HG02852 (cell line): ENCODE measurements around the gene ANXA11.
A peak's percentile ranks its signal among the peaks of the same experiment; 100 is the strongest.
"Not testable (repeated sequence)": the region's sequence is repeated elsewhere in the genome, so short reads cannot be mapped to it uniquely, and the experiment has no call there.

Experiments used
- ATAC-seq: cut with Tn5 transposase; IDR thresholded peaks from one replicate; pipeline ENCODE4 v1.9.1; 2021; ENCODE audit warnings: mild to moderate bottlenecking, moderate library complexity; ENCODE audit not compliant: unreplicated experiment

Gene ANXA11

DNA sequence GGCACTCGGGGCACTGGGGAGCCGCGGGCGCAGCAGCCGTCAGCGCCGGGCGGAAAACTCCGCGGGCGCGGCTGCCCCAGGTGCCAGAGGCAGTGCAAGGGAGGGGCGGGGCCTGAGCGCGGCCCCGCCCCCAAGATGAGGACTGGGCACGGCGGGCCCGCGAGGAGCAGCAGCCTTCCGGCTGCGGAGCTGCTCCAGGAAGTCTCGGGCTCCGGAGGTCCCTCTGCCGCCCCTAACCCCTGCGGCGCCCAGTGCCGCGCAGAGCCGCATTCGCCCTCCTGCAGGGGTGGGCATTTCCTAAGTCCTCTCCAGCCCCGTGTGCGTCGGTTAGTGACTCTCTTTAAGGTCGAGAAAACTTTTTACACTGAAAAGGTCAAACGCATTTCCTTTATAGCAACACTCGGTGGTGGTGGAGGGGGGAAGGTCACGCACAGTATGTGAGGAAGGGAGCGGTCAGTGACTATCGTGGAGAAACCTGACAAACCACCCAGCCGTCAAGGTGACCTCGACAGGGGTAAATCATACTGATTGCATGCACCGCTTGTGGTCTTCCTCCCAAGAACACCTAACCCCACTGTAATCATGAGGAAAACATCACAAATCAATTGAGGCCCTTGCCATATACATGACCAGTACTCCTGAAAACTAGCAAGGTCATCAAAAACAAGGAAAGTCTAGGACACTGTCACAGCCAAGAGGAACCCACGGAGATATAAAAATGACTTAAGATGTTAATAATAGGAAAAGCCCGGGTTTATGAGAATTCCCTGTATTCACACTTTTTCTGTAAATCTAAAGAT, at the start of gene ANXA11:
ANXA11 (minus strand) TSS at position 61 of the 800 bp plus-strand sequence. CDS start 32,676 bp downstream, outside the sequence.
- peak; percentile 82 for ATAC-seq

DNA sequence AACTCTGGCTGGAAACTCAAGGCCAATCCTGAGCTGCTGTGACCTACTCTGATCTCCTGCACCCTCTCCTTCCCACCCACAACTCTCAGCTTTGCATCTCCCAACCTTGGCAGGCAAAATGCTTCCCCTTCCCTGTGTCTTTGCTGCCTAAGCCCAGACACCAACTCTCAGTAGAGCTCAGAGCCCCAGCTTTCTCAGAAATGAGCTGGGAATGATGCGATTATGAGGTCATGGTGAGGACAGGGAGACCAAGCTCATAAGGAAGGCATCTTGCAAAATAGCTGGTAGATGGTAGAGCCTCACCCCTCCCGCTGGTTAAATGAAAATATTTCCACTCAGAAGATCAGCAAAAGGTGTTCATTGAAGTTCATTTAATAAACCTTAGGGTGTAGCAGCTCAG, 49.4 kb upstream of the ANXA11 start:
- ATAC-seq: not testable (repeated sequence)

DNA sequence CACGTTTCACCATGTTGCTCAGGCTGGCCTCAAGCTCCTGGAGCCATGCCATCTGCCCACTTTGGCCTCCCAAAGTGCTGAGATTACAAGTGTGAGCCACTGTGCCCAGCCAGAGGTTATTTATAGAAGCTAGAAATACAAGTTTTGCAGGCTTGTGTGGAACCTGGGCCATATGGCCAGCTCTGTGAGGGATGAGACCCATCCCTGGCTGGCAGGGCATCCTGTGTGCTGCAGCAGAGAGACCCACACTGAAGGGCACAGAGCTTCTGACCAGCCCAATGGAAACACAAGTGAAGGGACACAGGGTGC, 48.6 kb upstream of the ANXA11 start:
- not testable (repeated sequence) for ATAC-seq

GRCh38 chr10:80253266-80253962, 48.1 kb upstream of the ANXA11 start:
- peak; percentile 72 for ATAC-seq

- ATAC-seq: no peak
Observed at GRCh38 chr10:80252296-80252887, 47.1 kb upstream of the ANXA11 start.

- ATAC-seq: not testable (repeated sequence)
Observed at GRCh38 chr10:80251703-80252280, 46.5 kb upstream of the ANXA11 start.

DNA sequence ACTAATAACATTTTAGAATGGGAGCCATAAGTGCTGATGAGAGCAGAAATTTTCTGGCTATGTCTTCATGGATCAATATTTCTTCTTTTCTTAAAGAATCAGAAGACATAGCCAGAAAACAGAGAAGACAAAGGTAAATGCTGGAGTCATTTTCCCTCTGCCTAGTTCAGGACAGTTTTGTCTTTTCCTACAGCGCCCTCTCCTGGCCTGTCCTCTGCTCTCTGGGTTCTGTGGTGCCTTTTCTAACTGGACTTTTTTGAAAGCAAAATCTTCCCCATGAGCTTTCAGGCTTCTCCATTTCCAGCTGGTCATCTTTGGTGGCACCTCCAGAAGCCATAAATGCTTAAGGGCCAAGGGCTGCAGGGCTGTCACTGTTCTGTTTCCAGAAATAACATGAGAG, 45.1 kb upstream of the ANXA11 start:
- ATAC-seq: not testable (repeated sequence)

DNA sequence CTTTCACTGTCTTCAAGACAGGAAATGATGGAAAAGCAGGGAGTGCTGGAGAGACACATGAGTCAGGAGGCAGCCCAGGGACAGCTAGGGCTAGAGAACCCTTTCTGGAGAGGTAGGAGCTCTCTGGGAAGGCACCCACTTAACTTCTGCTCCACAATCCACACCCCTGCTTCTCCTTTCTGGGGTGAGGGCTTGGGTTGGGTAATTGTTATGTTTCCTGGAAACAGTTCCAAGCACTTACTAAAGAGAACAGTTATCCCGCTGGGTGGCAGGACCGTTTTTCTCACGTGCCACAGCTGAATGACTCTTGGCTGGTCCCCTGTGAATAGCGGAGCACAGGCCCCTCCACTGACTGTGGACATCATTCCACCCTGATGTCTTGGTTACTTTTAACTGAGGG, 44.6 kb upstream of the ANXA11 start:
- ATAC-seq: not testable (repeated sequence)

DNA sequence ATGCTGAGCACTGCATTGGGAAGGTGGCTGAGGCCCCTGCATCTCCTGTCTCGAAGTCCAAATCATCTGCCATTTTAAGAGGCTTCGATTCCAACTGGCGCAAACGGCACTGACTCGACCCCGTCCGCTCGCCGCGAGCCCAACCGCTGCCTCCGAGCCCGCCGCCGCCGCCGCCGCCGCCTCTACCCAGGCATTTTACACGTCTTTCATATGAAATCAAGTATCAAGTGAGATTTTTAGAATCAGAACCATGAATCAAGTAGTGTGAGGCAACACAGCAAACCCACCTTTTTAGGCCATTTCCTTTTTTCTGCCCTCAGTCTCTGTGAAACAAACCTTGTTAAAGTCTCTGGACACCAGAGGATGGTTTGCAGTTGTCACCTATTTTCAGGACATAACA, 42.3 kb upstream of the ANXA11 start:
- ATAC-seq: not testable (repeated sequence)

GRCh38 chr10:80244371-80244770, 39.0 kb upstream of the ANXA11 start:
- ATAC-seq: not testable (repeated sequence)

- ATAC-seq: not testable (repeated sequence)
Observed at GRCh38 chr10:80242341-80242740, 37.0 kb upstream of the ANXA11 start.

DNA sequence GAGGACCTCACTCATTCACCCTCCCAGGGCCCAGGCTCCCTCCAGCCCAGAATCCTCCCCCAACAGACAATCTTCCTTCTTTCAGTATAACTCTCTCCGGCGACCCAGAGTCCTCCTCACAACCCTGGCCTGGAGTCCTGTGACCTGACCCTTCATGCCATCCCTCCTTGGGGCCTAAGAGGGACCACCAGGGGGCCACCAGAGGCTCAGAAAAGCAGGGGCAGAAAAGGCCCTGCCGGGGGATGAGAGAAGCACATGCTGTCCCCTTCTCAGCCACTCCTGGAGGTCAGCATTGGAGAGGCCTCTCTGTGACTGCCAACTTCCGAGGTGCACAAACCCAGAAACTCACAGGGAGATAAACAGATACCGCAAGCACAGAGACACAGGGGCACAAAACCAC, 31.1 kb upstream of the ANXA11 start:
- ATAC-seq: not testable (repeated sequence)

DNA sequence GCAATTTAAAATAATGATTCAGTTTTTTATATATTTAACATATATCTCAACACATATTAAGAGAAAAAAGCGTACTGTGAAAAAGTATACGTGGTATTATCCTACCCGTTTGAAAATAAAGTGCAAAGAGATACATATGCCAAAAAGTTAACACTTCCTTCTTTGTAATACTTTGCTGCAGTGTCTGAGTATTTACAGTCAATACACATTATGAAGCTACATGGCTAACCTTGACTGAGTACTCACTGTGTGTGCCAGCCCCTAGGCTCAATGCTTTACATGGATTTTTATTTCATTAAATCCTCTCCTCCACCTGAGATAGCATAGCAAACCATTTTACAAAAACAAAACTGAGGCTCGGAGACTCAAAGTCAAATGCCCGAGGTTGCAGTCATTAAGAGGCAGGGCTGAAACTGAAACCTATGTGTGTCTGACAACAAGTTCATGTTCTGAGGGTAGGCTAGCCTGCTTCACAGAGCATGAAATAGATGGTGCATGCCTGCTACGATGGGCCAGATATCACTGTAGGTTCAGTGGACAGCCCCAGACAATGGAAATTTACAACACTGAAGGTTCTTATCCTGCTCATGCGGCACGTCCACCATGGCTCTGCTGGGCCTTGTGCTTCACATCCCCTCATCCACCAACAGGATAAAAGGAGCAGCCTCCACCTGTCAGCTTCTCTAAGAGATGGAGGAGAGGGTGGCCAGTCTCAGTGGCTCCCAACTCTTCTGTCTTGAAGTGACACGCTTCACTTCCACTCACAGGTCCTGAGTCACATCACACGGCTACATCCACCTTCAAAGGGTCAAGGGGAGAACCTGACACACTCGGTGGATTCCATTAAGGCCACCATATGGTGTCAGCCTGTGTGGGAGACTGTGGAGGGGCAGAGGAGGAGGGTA, 29.2 kb upstream of the ANXA11 start:
- peak; percentile 100 for ATAC-seq

GRCh38 chr10:80233871-80234270, 28.5 kb upstream of the ANXA11 start:
- not testable (repeated sequence) for ATAC-seq

- ATAC-seq: not testable (repeated sequence)
Observed at GRCh38 chr10:80226723-80227122, 21.4 kb upstream of the ANXA11 start.

DNA sequence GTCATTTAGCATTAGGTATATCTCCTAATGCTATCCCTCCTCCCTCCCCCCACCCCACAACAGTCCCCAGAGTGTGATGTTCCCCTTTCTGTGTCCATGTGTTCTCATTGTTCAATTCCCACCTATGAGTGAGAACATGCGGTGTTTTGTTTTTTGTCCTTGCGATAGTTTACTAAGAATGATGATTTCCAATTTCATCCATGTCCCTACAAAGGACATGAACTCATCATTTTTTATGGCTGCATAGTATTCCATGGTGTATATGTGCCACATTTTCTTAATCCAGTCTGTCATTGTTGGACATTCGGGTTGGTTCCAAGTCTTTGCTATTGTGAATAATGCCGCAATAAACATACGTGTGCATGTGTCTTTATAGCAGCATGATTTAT, 17.7 kb upstream of the ANXA11 start:
- not testable (repeated sequence) for ATAC-seq

- ATAC-seq: peak; percentile 99
Observed at GRCh38 chr10:80218878-80219277, 13.5 kb upstream of the ANXA11 start.

DNA sequence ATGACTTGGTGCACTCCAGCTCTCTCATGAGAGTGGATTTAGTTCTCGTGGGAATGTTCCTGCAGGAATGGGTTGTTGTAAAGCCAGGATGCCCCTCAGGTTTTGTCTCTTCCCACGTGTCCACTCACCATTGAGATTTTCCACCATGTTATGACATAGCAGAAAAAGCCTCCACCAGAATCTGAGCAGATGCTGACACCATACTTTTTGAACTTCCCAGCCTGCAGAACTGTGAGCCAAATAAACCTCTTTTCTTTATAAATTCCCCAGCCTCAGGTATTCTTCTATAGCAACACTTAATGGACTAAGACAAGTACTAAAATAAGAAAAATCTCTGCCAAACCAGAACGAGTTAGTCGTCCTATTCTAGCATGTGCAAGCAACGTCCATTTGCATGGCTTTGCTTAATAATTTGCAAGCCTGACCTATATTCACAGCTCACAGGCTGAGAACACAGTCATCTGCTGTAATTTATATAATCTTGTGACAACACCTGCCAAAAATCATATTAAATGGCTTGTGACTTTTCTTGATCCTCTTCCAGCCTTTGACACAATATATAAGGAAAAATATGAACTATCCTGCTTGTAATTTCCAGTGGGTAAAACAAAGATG, 9.1 kb upstream of the ANXA11 start:
- not testable (repeated sequence) for ATAC-seq

GRCh38 chr10:80212535-80213115, 7.3 kb upstream of the ANXA11 start:
- not testable (repeated sequence) for ATAC-seq

GRCh38 chr10:80211786-80212185, 6.4 kb upstream of the ANXA11 start:
- ATAC-seq: no peak
